HG02642 (cell line): ENCODE measurements around the gene DENND2C.

ENCODE experiments used
- ATAC-seq: cut with Tn5 transposase; IDR thresholded peaks from one replicate; pipeline ENCODE4 v1.9.1; 2021; ENCODE audit warnings: mild to moderate bottlenecking; ENCODE audit not compliant: unreplicated experiment, poor library complexity

DENND2C gene

GRCh38 chr1:114669562-114670082 lies at the start of gene DENND2C:
Gene DENND2C, minus strand, starts transcription at chr1:114670049. Its CDS starts 44,065 bp downstream, at chr1:114625984.
- ATAC-seq, result peak; percentile 70

- ATAC-seq, result no peak
These were observed 49.6 kb upstream of the DENND2C start for GRCh38 chr1:114719424-114719787.

- no peak for ATAC-seq
These were observed 49.0 kb upstream of the DENND2C start for GRCh38 chr1:114718661-114719423.

DNA sequence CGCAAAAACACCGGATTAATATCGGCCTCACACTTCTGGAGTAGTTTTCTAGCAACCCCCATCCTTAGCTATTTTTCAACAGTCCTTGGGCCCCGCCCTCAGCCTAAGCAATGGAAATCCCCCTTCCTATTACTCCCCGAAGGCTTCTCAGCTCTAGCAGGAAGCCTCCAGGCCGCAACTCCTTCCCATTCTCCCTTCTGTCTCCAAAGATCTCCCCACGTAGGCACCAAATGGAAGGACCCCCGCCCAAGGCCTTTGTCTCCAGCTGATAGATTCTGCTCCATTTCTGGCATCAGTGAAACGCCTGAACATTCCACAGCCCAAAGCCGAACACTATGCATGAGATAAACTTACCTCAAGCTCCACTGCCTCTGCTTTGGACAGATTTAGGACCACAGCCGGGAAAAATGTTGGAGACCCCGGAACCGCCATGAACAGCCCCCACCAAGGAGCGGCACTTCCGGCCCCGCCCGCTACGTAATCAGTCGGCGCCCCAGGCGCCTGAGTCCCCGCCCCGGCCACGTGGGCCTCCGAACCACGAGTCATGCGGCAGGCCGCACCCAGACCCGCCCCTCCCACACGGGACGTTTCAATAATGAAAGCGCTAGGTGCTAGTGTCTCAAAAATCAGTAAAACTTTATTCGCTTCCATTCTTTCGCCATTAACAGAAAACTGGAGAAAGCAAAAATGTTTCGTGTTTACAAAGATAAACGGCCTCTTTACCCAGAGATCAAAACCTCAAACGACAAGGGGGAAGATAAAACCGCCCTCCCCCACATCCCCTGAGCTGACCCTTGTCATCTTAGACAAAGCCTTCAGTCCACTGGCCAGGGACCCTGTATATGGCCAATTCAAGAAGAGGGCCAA lies 46.7 kb upstream of the DENND2C start, which contains the start of gene NRAS:
TSS of gene NRAS (minus strand) at position 468 of the 867 bp plus-strand sequence. CDS start 611 bp downstream, outside the sequence.
- ATAC-seq, result peak; percentile 97

DNA sequence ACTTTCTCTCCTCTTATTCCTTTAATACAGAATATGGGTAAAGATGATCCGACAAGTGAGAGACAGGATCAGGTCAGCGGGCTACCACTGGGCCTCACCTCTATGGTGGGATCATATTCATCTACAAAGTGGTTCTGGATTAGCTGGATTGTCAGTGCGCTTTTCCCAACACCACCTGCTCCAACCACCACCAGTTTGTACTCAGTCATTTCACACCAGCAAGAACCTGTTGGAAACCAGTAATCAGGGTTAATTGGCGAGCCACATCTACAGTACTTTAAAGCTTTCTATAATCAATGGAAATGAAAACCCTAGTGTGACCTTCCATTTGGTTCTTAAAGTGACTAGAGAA lies 46.1 kb upstream of the DENND2C start:
- peak; percentile 3 for ATAC-seq

GRCh38 chr1:114712977-114713376 lies 43.1 kb upstream of the DENND2C start:
- no peak for ATAC-seq

- ATAC-seq, result no peak
These were observed 40.5 kb upstream of the DENND2C start for GRCh38 chr1:114710360-114710759.

DNA sequence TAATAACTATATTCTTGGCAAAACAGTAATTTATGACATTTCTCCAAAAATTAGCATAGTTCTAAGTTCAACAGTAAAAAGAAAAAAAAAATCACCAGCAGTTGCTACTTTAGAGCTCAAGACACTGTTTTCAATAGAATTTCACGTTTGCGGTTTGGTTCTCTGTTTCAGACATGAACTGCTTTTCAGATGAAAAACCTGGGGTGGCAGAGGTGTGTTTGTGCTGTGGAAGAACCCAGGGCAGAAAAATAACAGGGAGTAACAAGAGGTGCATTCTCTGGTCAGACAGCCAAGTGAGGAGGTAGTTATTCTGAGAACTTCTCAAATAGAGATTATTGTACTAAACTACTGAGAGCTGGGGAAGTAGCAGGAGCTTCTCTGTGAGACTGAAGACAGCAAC lies 37.8 kb upstream of the DENND2C start:
- ATAC-seq, result no peak

DNA sequence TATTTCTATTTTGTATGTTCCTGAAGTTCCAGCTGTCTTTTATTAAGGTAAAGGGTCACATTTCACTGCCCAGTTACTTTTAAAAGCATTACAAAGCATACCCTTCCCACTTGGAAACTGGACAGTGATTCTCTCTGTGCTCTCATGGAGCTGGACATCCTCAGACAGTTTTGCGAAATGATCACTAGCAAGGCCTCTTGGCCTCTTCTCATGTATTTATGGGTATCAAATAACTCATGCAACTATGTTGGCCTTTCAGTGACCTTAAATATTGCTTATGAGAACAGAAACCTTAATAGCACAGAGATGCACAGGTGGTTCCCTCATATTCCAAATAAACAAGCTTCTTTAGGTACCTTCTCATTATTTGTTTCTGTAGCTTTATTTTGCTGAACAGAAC lies 33.4 kb upstream of the DENND2C start:
- peak; percentile 50 for ATAC-seq

DNA sequence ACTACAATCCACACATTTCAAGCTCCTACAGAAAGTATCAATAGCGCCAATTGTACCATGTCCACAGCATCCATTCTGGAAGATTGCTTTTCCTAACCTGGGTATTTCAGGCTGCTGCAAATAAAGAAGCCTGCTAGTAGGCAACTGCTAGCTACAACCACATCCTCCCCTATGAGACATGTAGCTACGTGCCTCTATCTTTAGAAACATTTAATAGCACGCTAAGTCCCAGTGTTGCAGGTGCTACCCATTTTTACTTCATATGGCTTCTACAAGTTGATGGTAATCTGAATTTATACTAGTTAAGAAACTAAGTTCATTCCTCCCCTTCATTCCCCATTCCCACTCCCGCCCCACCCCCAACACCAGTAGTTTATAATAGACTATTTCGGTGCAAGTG lies 32.9 kb upstream of the DENND2C start:
- ATAC-seq, result peak; percentile 59

- no peak for ATAC-seq
These were observed 32.1 kb upstream of the DENND2C start for GRCh38 chr1:114701931-114702330.

GRCh38 chr1:114700036-114700600 lies 30.3 kb upstream of the DENND2C start:
- ATAC-seq, result no peak

GRCh38 chr1:114696810-114697209 lies 27.0 kb upstream of the DENND2C start:
- no peak for ATAC-seq

- no peak for ATAC-seq
These were observed 25.7 kb upstream of the DENND2C start, which contains the start of gene AMPD1 for GRCh38 chr1:114695430-114696058. Gene AMPD1, minus strand, starts transcription at chr1:114695546. Its CDS starts 75 bp downstream, at chr1:114695471.

DNA sequence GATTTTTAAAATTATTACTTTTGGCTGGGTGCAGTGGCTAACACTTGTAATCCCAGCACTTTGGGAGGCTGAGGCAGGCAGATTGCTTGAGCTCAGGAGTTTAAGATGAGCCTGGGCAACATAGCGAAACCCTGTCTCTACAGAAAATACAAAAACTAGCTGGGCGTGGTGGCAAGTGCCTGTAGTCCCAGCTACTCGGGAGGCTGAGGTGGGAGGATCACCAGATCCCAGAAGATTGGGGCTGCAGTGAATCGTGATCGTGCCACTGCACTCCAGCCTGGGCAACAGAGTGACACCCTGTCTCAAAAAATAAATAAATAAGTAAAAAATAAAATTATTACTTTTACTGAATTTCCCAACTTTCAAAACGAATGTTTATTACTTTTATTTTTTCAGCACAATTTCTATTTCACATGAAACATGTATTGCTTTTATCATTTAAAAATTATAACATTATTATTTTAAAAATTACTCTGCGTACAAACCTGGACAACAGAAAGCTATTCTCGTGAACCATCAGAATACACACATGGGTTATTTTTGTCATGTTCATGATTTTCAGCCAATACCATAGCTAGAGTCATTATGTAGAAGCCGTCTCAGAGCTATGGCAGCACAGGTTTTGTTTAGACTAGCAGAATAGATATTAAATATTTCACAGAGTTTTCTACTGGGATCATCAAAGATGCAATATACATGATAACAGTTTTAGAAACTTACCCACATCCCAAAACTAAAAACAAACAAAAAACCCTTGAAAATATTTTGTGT lies 24.9 kb upstream of the DENND2C start:
- ATAC-seq, result no peak

DNA sequence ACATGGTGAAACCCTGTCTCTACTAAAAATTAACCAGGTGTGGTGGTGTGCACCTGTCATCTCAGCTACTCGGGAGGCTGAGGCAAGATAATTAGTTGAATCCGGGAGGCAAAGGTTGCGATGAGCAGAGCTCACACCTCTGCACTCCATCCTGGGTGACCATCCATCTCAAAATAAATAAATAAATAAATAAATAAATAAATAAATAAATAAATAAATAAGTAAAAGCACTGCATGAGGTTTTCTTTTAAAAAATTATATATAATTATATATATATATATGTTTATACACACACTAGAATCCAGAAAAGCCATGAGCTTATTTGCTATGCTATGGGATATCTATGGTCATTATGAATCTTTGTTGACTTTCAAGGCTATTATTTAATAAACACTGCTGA lies 23.1 kb upstream of the DENND2C start:
- no peak for ATAC-seq

- ATAC-seq, result no peak
These were observed 21.2 kb upstream of the DENND2C start for GRCh38 chr1:114691061-114691460.

- ATAC-seq, result no peak
These were observed 20.3 kb upstream of the DENND2C start for GRCh38 chr1:114690148-114690547.

DNA sequence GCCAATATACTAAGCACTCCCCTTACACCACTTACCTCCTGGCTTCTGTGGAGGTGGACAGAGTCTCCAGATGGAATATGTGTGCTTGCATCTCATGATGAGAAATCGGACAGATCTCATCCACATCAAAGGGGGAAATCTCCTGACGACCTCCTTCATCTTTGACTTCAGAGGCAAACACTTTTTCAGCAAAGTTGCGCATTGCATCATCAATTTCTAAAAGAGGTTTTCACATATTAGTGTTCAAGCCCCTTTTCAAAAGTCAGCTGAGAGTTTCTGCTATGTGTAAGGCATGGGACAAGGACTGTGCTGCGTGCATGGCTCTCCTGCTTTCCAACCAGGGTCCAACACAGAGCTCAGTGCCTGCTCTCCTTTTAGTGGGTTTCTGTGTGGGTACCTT lies 18.7 kb upstream of the DENND2C start:
- ATAC-seq, result no peak

- ATAC-seq, result no peak
These were observed 16.0 kb upstream of the DENND2C start for GRCh38 chr1:114685851-114686250.
